ENCODE results near the gene RILP.

RILP gene

GRCh38 chr17:1647802-1648171, 1.9 kb downstream of the RILP start:
- no peak for DNase-seq (ENCODE audit: low spot score)

DNA sequence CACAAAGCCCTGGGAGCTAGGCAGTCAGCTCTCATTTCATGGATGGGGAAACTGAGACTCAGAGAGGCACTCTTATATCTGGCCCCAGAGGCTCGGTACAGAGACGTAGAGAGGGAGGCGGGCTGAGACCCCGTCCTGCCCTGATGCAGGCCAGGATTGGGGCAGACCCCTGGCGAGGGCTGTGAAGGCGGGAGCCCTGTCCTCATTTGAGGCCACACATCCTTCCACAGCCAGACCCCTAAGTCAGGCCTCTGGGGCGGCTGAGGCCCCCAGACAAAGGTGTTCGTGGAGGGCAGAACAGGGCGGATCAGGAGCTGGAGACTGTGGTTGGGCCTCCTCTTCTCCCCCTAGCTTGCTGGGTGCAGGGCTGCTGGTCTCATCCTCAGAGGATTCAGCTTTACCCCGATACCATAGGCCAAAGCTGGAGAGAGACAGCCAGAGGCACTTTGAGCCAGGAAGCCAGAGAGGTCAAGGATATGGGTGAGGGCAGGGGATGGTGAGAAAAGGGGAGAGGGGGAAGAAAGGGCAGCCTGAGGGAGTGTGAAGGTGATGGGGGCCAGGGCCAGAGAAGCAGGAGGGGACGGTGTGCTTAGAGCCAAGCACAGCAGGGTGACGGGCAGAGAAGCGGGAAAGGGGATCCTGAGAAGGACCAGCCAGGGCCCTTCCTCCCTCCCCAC, 3.3 kb downstream of the RILP start:
- DNase-seq (ENCODE audit: low spot score) = no peak

- no peak for DNase-seq (ENCODE audit: low spot score)
Observed at GRCh38 chr17:1645207-1646171, 4.2 kb downstream of the RILP start, which contains the start of gene SCARF1. SCARF1 (minus strand) TSS chr17:1645732; CDS start chr17:1645697, 35 bp downstream.

DNA sequence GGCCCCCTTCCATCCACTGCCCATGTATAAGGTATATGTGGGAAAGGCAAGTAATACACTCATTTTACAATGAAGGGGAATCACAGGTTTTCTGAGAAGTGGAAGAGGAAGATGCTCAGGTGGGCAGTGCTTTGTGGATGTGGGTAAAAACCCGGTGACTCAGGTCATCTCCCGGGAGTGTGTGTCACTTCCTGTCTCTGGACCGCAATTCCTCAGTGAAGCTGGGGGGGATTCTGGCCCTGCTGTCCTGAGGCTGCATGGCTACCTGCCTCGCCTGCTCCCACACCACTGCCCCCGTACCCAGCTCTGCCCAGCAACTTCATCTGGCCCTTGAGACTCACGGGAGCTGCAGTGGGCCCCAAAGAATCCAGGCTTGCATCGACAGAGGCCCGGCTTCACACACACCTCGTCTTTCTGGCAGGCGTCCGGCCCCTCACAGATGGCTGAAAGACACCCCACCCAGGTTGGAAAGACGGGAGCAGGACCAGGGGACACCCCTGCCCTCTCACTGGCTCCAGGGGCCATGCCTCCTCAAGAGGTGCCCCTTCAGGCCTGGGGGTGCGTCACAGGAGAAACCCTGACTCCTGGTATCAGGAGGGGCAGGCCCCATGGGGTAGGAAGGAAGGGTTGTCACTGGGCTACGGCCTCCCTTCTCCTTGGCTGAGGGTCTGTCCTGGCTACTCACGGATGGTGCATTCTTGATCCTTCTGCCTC, 5.0 kb downstream of the RILP start:
- DNase-seq (ENCODE audit: low spot score) = no peak

GRCh38 chr17:1643999-1644492, 5.6 kb downstream of the RILP start:
- no peak for DNase-seq (ENCODE audit: low spot score)

GRCh38 chr17:1643293-1643998, 6.2 kb downstream of the RILP start:
- peak; percentile 61 for DNase-seq (ENCODE audit: low spot score)

DNA sequence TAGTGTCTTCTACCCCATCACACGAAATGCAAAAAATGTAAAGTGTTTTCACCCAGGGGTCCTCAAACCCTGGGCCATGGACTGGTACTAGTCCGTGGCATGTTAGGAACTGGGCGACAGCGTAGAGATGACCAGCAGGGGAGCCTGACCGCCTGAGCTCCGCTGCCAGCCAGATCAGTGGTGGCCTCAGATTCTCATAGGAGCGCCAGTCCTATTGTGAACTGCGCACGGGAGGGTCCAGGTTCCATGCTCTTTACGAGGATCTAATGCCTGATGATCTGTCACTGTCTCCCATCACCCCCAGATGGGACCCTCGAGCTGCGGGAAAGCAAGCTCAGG, 8.6 kb downstream of the RILP start:
- DNase-seq (ENCODE audit: low spot score) = no peak

- no peak for DNase-seq (ENCODE audit: low spot score)
Observed at GRCh38 chr17:1640329-1641064, 9.2 kb downstream of the RILP start.

DNA sequence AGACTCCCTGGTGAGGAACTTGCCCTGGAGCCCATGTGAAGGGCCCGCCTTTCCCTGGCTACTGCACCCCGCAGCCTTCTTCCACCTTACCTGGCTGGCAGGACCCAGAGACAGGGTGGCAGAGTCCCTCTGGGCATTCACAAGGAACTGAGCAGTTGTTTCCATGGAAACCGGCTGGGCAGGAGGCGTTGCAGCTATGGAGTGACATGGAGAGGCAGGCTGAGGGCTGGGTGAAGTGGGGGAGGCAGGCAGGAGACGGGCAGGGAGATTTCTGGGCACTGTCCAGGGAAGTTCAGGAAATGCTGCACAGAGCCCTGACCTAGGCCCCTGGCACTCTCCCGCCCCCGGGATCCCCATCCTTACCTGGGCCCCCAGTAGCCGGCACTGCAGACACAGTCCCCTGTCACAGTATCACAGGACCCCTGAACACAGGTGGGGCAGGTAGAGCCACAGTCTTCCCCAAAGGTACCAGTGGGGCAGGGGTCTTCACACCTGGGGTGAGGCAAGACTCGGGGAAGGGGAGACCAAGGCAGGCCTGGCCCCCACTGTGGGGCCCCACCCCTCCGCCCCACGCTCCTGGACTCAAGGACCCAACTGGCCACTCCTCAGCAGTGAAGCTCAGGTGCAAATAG, 10.0 kb downstream of the RILP start:
- no peak for DNase-seq (ENCODE audit: low spot score)

- no peak for DNase-seq (ENCODE audit: low spot score)
Observed at GRCh38 chr17:1638624-1639300, 10.9 kb downstream of the RILP start.

DNA sequence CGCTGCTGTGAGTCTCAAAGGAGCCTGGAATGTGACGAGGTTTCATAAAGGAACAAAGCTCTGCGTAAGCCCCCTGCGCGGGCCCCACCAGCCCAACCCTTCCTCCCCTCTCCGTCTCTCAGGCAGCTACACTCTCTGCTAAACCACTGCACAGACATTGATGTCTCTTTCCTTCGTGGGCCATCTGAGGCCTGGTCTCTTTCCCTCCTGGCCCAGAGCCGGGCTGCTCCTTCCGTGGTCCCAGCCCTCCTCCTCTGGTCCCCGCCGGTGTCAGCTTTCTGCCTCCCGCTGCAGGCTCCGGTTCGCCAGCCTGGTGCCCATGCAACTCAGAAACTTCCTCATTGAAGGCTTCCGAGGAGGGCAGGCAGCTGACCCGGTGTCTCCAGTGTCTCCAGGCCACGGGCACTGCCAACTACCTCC, 11.5 kb downstream of the RILP start:
- DNase-seq (ENCODE audit: low spot score) = no peak

GRCh38 chr17:1636732-1637285, 12.9 kb downstream of the RILP start:
- no peak for DNase-seq (ENCODE audit: low spot score)

DNA sequence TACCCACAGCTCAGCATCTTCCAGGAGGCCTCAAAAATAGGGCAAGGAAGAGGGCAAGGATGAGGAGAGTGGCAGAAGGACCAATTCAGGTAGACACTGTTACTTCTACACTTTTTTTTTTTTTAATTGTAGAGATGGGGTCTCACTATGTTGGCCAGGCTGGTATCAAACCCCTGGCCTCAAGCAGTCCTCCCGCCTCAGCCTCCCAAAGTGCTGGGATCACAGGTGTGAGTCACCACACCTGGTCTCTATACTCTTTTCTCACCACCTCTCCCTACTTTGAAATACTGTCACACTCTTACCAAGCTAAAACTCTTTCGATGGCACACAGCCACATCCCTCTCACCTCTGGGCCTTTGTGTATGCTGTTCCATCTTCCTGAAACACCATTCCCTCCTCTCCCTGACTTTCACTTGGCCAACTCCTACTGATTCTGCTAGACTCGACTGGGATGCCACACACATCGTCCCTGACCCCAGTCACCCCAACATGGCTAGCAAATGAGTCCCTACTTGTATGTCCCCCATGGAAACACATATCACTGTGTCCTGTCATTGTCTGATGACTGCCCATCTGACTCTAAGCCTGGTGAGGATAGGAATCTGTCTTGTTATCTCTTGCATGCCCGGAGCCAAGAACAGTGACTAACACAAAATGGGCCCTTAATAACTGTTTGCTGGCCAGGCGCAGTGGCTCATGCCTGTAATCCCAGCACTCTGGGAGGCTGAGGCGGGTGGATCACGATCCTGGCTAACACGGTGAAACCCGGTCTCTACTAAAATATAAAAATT, 13.8 kb downstream of the RILP start:
- no peak for DNase-seq (ENCODE audit: low spot score)

- no peak for DNase-seq (ENCODE audit: low spot score)
Observed at GRCh38 chr17:1634841-1635650, 14.6 kb downstream of the RILP start.

GRCh38 chr17:1630662-1631061, 19.0 kb downstream of the RILP start:
- no peak for DNase-seq (ENCODE audit: low spot score)

DNA sequence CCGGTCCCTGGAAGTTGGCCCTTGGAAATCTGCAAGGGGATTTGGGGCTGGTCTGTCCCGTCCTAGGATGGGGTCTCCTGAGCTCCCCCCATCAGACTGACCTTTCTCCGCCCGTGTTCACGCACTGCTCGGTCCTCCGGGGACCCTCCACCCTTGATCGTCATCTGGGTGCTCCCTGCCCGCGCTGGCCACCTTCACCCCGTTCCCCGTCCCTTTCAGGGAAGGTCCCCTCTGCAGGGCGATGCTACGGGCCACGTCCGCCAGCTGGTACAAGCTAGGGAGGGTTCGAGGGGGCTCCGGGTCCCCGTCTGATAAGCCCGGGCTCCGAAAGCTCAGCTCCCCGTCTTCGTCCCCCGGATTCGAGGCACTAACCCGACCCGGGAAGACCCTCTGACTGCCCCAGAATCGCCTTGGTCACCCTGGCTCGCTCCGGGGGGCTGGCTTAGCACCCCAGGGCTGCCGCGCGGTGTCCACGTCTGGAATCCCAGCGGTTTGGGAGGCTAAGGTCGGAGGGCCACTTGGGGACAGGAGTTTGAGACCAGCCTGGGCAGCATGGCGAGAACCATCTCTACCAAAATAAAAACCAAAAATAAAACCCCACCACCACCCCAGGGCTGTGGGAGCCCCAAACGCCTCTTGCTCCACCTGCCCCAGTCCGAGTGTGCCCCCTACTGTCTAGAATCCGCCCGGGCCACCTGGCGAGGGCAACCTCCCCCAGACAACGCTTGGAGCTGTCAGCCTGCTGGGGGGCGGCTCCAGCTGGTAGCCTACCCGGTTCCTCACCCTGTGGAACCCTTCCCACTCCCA, 20.0 kb downstream of the RILP start:
- no peak for DNase-seq (ENCODE audit: low spot score)

- DNase-seq (ENCODE audit: low spot score) = peak; percentile 89
Observed at GRCh38 chr17:1628856-1629503, 20.7 kb downstream of the RILP start.

All from LoVo (cell line).